PC-9 (cell line): Measurements from ENCODE around the gene KIAA1217. TPM values are rescaled to one million over a fixed set of nuclear protein-coding genes. Genes with fewer than 3 reads are reported as not detected.

Source experiments
- BruUV-seq: library from RNA; stranded (reverse); fragments of 400-500 nt; replicated peaks from 2 replicates; lab custom pipeline; 2021; lab: Mats Ljungman, UMichigan
- CTCF ChIA-PET: fragments of 300-600 bp; sonication (Branson Sonifier 250); formaldehyde crosslinking; loops from one replicate; lab custom pipeline; 2022; ENCODE audit warnings: antibody characterized with exemption; lab: Charles Lee
- POLR2A ChIA-PET: fragments of 300-600 bp; sonication (Branson Sonifier 250); formaldehyde crosslinking; loops from one replicate; lab custom pipeline; 2022; ENCODE audit warnings: antibody characterized with exemption; ENCODE audit not compliant: unreplicated experiment; lab: Charles Lee
- DNase-seq, 2 experiments: peaks; one replicate each; pipeline versions ENCODE4 v3.0.0 to v3.0.0-alpha.2; 2015 to 2022; ENCODE audit warnings: mixed read lengths in 1 of 2
- H2AFZ ChIP-seq: fragments of 200-600 bp; sonication (generic); 2 replicates; pipeline ENCODE4 v1.8.1; 2017; ENCODE audit warnings: antibody characterized with exemption
- H3F3A ChIP-seq: fragments of 200-600 bp; sonication (generic); 2 replicates; pipeline ENCODE4 v1.8.1; 2017; ENCODE audit warnings: antibody characterized with exemption, mild to moderate bottlenecking, low read depth; ENCODE audit not compliant: insufficient read depth
- H3K27ac ChIP-seq: fragments of 200-600 bp; sonication (generic); 2 replicates; pipeline ENCODE4 v1.6.1; 2016; ENCODE audit warnings: mixed run types
- H3K27me3 ChIP-seq: fragments of 200-600 bp; sonication (generic); 2 replicates; pipeline ENCODE4 v1.6.1; 2016; ENCODE audit warnings: low read depth, mixed run types; ENCODE audit not compliant: insufficient read depth
- H3K36me3 ChIP-seq: fragments of 200-600 bp; sonication (generic); 2 replicates; pipeline ENCODE4 v1.6.1; 2016; ENCODE audit warnings: low read depth, mixed run types
- H3K4me1 ChIP-seq: fragments of 200-600 bp; sonication (generic); replicated peaks from 2 replicates; pipeline ENCODE4 v1.6.1; 2016; ENCODE audit warnings: mixed run types; ENCODE audit not compliant: insufficient read depth
- H3K4me2 ChIP-seq: fragments of 200-600 bp; sonication (generic); 2 replicates; pipeline ENCODE4 v1.6.1; 2017; ENCODE audit warnings: mixed run types
- H3K4me3 ChIP-seq: fragments of 200-600 bp; sonication (generic); 2 replicates; pipeline ENCODE4 v1.6.1; 2016; ENCODE audit warnings: mixed run types
- H3K79me2 ChIP-seq: fragments of 200-600 bp; sonication (generic); 2 replicates; pipeline ENCODE4 v1.6.1; 2017; ENCODE audit warnings: low read depth, mixed run types
- H3K9me2 ChIP-seq: fragments of 200-600 bp; sonication (generic); 2 replicates; pipeline ENCODE4 v1.8.1; 2017; ENCODE audit warnings: mild to moderate bottlenecking; ENCODE audit not compliant: insufficient read depth
- H3K9me3 ChIP-seq: fragments of 200-600 bp; sonication (generic); 2 replicates; pipeline ENCODE4 v1.8.1; 2016; ENCODE audit warnings: low read depth; ENCODE audit not compliant: insufficient read depth
- H4K20me1 ChIP-seq: fragments of 200-600 bp; sonication (generic); 2 replicates; pipeline ENCODE4 v1.8.1; 2017; ENCODE audit not compliant: insufficient read depth
- EZH2 ChIP-seq: fragments of 200-600 bp; sonication (generic); IDR thresholded peaks from 2 replicates; pipeline ENCODE4 v1.8.0; 2017; ENCODE audit warnings: antibody characterized with exemption, low read depth
- intact Hi-C: fragments of 100-400 bp; cut with micrococcal nuclease; formaldehyde crosslinking; loops from one replicate; pipeline ENCODE4 v1.10.0; 2022; ENCODE audit not compliant: unreplicated experiment
- total RNA-seq: library from RNA; stranded (reverse); gene quantifications from 2 replicates; pipeline ENCODE4 v1.2.3, GENCODE V29; 2021
- TF ChIP-seq, protein P1 (sequence below): fragments of 200-600 bp; sonication (generic); conservative IDR thresholded peaks from 2 replicates; pipeline ENCODE4 v1.6.1; 2017; ENCODE audit warnings: mixed run types, antibody characterized with exemption, mild to moderate bottlenecking, moderate library complexity

Gene KIAA1217
- total RNA-seq, 1 experiment from 2014 or later, result 41.1 TPM

DNA sequence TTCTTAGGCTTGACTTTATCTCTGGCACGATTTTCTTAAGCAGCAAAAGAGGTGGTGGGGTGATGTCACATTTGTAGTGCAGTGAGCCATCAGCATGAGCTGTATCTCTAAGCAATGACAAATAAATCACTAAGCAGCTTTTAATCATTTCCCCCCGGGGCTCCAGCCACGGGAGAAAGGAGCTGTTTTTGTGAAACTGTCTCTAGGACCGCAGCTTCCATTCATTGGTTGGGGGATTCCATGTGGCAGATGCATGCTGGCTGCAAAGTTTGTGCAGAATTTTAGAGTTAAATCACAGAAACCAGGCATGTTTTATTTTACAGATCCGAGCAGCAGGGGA, 464 bp downstream of the KIAA1217 start:
- Histone ChIP-seq H3K4me3 (peak overlapping the region; percentile 47), H3K4me2 (peak overlapping the region; percentile 76), H3K27me3 (no peaks in the 10 kb centered on the region), H4K20me1 (no peaks in the 10 kb centered on the region), H3K27ac (peak overlapping the region; percentile 77), H3K4me1 (peaks cover 32% of the 10 kb centered on the region), H2AFZ (no peak overlapping the region), H3K9me3 (no peaks in the 10 kb centered on the region), H3F3A (peaks cover 13% of the 10 kb centered on the region), H3K36me3 (no peaks in the 10 kb centered on the region), H3K9me2 (no peaks in the 10 kb centered on the region), H3K79me2 (no peaks in the 10 kb centered on the region)
- TF ChIP-seq EZH2, result no peak
- TF ChIP-seq, protein P1, sequence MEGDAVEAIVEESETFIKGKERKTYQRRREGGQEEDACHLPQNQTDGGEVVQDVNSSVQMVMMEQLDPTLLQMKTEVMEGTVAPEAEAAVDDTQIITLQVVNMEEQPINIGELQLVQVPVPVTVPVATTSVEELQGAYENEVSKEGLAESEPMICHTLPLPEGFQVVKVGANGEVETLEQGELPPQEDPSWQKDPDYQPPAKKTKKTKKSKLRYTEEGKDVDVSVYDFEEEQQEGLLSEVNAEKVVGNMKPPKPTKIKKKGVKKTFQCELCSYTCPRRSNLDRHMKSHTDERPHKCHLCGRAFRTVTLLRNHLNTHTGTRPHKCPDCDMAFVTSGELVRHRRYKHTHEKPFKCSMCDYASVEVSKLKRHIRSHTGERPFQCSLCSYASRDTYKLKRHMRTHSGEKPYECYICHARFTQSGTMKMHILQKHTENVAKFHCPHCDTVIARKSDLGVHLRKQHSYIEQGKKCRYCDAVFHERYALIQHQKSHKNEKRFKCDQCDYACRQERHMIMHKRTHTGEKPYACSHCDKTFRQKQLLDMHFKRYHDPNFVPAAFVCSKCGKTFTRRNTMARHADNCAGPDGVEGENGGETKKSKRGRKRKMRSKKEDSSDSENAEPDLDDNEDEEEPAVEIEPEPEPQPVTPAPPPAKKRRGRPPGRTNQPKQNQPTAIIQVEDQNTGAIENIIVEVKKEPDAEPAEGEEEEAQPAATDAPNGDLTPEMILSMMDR, result no peak
- ChIA-PET POLR2A (interaction anchor here (1.1 kb wide), 1 partner anchor 30 kb away, joined by 8 read pairs; no protein-coding TSS in a partner anchor), CTCF (interaction anchor here (0.6 kb wide), 2 partner anchors 42 to 135 kb away, joined by 3 to 14 read pairs; no protein-coding TSS in a partner anchor)
- peak in 1 of 2 experiments; percentile 55 for DNase-seq
- intact Hi-C loops, result loop anchor here (2.0 kb wide), 2 partner anchors 45 to 173 kb away; no protein-coding TSS in a partner anchor
- TSS peak; percentile 70 for BruUV-seq

DNA sequence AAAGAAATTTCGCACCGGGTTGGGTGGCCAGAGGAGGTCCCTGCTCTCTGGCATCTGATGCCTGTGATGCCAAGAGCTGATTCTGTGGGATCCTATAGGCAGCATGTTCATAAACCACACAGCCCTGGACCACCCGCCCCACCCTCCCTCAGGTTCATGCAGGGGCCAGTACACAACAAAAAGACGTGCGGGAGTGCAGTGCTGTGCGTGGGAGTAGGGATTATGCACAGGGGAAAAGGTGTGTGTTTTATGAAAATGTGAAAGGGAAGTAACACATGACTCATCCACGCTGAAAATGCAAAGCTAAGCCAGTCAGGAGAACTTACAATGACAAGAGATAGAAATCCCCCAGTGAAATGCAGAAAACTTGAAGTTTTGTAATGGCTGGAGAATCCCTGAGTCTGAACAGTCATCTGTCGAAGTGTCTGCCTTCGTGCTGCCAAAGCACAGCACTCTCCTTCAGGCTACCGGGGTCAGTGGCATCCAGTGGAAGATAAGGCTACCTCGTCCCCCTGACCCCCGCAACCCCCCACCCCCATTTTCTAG, 1.1 kb downstream of the KIAA1217 start:
- Histone ChIP-seq H3K9me2 (no peaks in the 10 kb centered on the region), H3K9me3 (no peaks in the 10 kb centered on the region), H3K36me3 (no peaks in the 10 kb centered on the region), H3F3A (peaks cover 13% of the 10 kb centered on the region), H3K4me3 (peak overlapping the region; percentile 47; the same call in 1 of the 2 replicates), H3K4me2 (peak overlapping the region; percentile 76), H4K20me1 (no peaks in the 10 kb centered on the region), H3K27me3 (no peaks in the 10 kb centered on the region), H2AFZ (no peak overlapping the region), H3K79me2 (no peaks in the 10 kb centered on the region), H3K27ac (0 out of 2 replicates have a peak overlapping the region, but pooled peaks have one; percentile 77), H3K4me1 (peaks cover 38% of the 10 kb centered on the region)
- intact Hi-C loops, result loop anchor here (2.0 kb wide), 2 partner anchors 45 to 173 kb away; no protein-coding TSS in a partner anchor
- TF ChIP-seq, protein P1, result no peak
- CTCF ChIA-PET, result interaction anchor here (0.6 kb wide), 1 partner anchor 135 kb away, joined by 3 read pairs; no protein-coding TSS in a partner anchor
- POLR2A ChIA-PET, result interaction anchor here (0.7 to 1.1 kb wide), 4 partner anchors 15 to 222 kb away, joined by 4 to 10 read pairs (median 8); no protein-coding TSS in a partner anchor
- DNase-seq, result peak in 1 of 2 experiments; percentile 53
- BruUV-seq, result no TSS peak

DNA sequence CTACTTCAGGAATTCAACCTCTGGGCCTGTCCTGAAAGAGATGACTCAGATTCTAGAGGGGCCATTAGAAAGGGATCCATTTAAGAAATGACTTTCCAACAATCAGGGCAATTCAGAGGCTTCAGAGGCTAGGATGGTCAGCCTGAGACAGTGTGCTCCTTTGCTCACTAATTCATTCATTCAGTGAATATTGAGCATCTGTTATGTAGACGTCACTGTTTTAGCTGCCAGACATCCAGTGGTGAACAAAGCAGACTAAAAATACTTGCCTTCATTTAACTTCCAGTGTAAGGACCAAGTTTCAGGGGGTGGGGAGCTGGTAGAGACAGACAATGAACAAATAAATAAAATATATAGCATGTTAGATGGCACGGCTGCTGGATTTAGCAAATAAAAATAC, 1.6 kb downstream of the KIAA1217 start:
- Histone ChIP-seq H3K27me3 (no peaks in the 10 kb centered on the region), H3K4me2 (no peak overlapping the region), H2AFZ (no peak overlapping the region), H3K27ac (no peak overlapping the region), H3F3A (peaks cover 13% of the 10 kb centered on the region), H3K4me3 (no peak overlapping the region), H3K9me3 (no peaks in the 10 kb centered on the region), H3K79me2 (no peaks in the 10 kb centered on the region), H3K4me1 (peaks cover 42% of the 10 kb centered on the region), H3K9me2 (no peaks in the 10 kb centered on the region), H4K20me1 (no peaks in the 10 kb centered on the region), H3K36me3 (no peaks in the 10 kb centered on the region)
- intact Hi-C loops, result no loop called here
- BruUV-seq, result no TSS peak
- POLR2A ChIA-PET, result interaction anchor here (0.7 kb wide), 2 partner anchors 16 to 222 kb away, joined by 9 to 10 read pairs; no protein-coding TSS in a partner anchor
- TF ChIP-seq EZH2, result no peak
- TF ChIP-seq, protein P1, result no peak
- no peak for DNase-seq
- CTCF ChIA-PET, result no interaction called here
